Measurements from ENCODE around the gene TBATA.

The TBATA gene

GRCh38 chr10:70785190-70785589 is at the start of gene TBATA:
Gene TBATA, minus strand, starts transcription at chr10:70785377. Its CDS starts 1,998 bp downstream, at chr10:70783379.
- DNase-seq (ENCODE audit: low read depth in 2 of 2): no peak

GRCh38 chr10:70834441-70835151 is 49.4 kb upstream of the TBATA start:
- DNase-seq (ENCODE audit: low read depth in 2 of 2): no peak

- DNase-seq (ENCODE audit: low read depth in 2 of 2): no peak
These were observed 48.8 kb upstream of the TBATA start for GRCh38 chr10:70834021-70834420.

- DNase-seq (ENCODE audit: low read depth in 2 of 2): no peak
These were observed 48.4 kb upstream of the TBATA start for GRCh38 chr10:70833601-70834000.

- no peak for DNase-seq (ENCODE audit: low read depth in 2 of 2)
These were observed 47.8 kb upstream of the TBATA start for GRCh38 chr10:70832852-70833528.

- DNase-seq (ENCODE audit: low read depth in 2 of 2): no peak
These were observed 47.0 kb upstream of the TBATA start for GRCh38 chr10:70832221-70832620.

- DNase-seq (ENCODE audit: low read depth in 2 of 2): no peak
These were observed 45.0 kb upstream of the TBATA start for GRCh38 chr10:70830164-70830563.

GRCh38 chr10:70829543-70829942 is 44.4 kb upstream of the TBATA start:
- no peak for DNase-seq (ENCODE audit: low read depth in 2 of 2)

- DNase-seq (ENCODE audit: low read depth in 2 of 2): no peak
These were observed 43.7 kb upstream of the TBATA start for GRCh38 chr10:70828923-70829322.

GRCh38 chr10:70827086-70827757 is 42.0 kb upstream of the TBATA start:
- DNase-seq (ENCODE audit: low read depth in 2 of 2): no peak

GRCh38 chr10:70822076-70822820 is 37.1 kb upstream of the TBATA start:
- DNase-seq (ENCODE audit: low read depth in 2 of 2): no peak

- DNase-seq (ENCODE audit: low read depth in 2 of 2): no peak
These were observed 36.0 kb upstream of the TBATA start for GRCh38 chr10:70820976-70821750.

- peak; percentile 11 to 19 for DNase-seq (ENCODE audit: low read depth in 2 of 2)
These were observed 31.2 kb upstream of the TBATA start for GRCh38 chr10:70816220-70816894.

- DNase-seq (ENCODE audit: low read depth in 2 of 2): peak; percentile 57 to 67
These were observed 30.5 kb upstream of the TBATA start, which contains the start of gene SGPL1 for GRCh38 chr10:70815504-70816219. Gene SGPL1, plus strand, starts transcription at chr10:70815948. Its CDS starts 906 bp downstream, at chr10:70816854.

GRCh38 chr10:70814126-70814525 is 28.9 kb upstream of the TBATA start:
- DNase-seq (ENCODE audit: low read depth in 2 of 2): no peak

- DNase-seq (ENCODE audit: low read depth in 2 of 2): no peak
These were observed 27.6 kb upstream of the TBATA start for GRCh38 chr10:70812814-70813213.

GRCh38 chr10:70811881-70812280 is 26.7 kb upstream of the TBATA start:
- DNase-seq (ENCODE audit: low read depth in 2 of 2): no peak

- no peak for DNase-seq (ENCODE audit: low read depth in 2 of 2)
These were observed 25.8 kb upstream of the TBATA start for GRCh38 chr10:70810967-70811366.

- no peak for DNase-seq (ENCODE audit: low read depth in 2 of 2)
These were observed 24.5 kb upstream of the TBATA start for GRCh38 chr10:70809726-70810125.

GRCh38 chr10:70809011-70809611 is 23.9 kb upstream of the TBATA start:
- DNase-seq (ENCODE audit: low read depth in 2 of 2): no peak

All from stimulated activated CD8-positive, alpha-beta memory T cell treated with anti-CD3 and anti-CD28 coated beads, Interleukin-15, amount 100 ng/mL, for 4 hours (primary cell).